Astrocyte (in vitro differentiated cells and primary cell): ENCODE results near the gene JPH3. TPM values are rescaled to one million over a fixed set of nuclear protein-coding genes. Genes with fewer than 3 reads are reported as not detected.
A peak's percentile ranks its signal among the peaks of the same experiment; 100 is the strongest.

ENCODE experiments used
- DNase-seq: peaks from one replicate; pipeline ENCODE4 v3.0.0-alpha.2; 2010; ENCODE audit warnings: low read depth
- FAIRE-seq: peaks from 2 replicates; lab custom pipeline; 2011; peaks lifted over from hg19 to GRCh38; lab: Jason Lieb, UNC
- H2AFZ ChIP-seq: 2 replicates; pipeline ENCODE4 v1.6.0; 2012; ENCODE audit warnings: low read depth, low read length, inconsistent platforms
- H3K27ac ChIP-seq: 2 replicates; pipeline ENCODE4 v1.5.1; 2011; ENCODE audit warnings: low read depth, low read length, inconsistent platforms
- H3K27me3 ChIP-seq: 2 replicates; pipeline ENCODE4 v1.6.0; 2011; ENCODE audit warnings: low read length, inconsistent platforms; ENCODE audit not compliant: insufficient read depth
- H3K36me3 ChIP-seq: 2 replicates; pipeline ENCODE4 v1.5.1; 2011; ENCODE audit warnings: low read length, inconsistent platforms; ENCODE audit not compliant: insufficient read depth
- H3K4me1 ChIP-seq: 2 replicates; pipeline ENCODE4 v1.5.1; 2011; ENCODE audit warnings: low read length, inconsistent platforms; ENCODE audit not compliant: insufficient read depth
- H3K4me2 ChIP-seq: 2 replicates; pipeline ENCODE4 v1.6.0; 2012; ENCODE audit warnings: low read length, inconsistent platforms
- H3K4me3 ChIP-seq: 2 replicates; pipeline ENCODE4 v1.5.1; 2011; ENCODE audit warnings: low read depth, mild to moderate bottlenecking, low read length, inconsistent platforms; ENCODE audit not compliant: insufficient read depth
- H3K79me2 ChIP-seq: 2 replicates; pipeline ENCODE4 v1.6.0; 2012; ENCODE audit warnings: mild to moderate bottlenecking, low read length, inconsistent platforms; ENCODE audit not compliant: insufficient read depth
- H3K9ac ChIP-seq: 2 replicates; pipeline ENCODE4 v1.6.0; 2012; ENCODE audit warnings: mild to moderate bottlenecking, low read length, inconsistent platforms
- H3K9me3 ChIP-seq: 2 replicates; pipeline ENCODE4 v1.5.1; 2012; ENCODE audit warnings: low read depth, mild to moderate bottlenecking, low read length, inconsistent platforms; ENCODE audit not compliant: insufficient read depth
- H4K20me1 ChIP-seq: 2 replicates; pipeline ENCODE4 v1.6.0; 2012; ENCODE audit warnings: low read length, inconsistent platforms; ENCODE audit not compliant: insufficient read depth
- H3K27ac Mint-ChIP-seq: one replicate; pipeline ENCODE4 v1.8.0; 2021; ENCODE audit warnings: mild to moderate bottlenecking, mixed read lengths; ENCODE audit not compliant: unreplicated experiment
- H3K27me3 Mint-ChIP-seq: one replicate; pipeline ENCODE4 v1.8.0; 2021; ENCODE audit warnings: low read depth, mixed read lengths; ENCODE audit not compliant: unreplicated experiment
- H3K36me3 Mint-ChIP-seq: one replicate; pipeline ENCODE4 v1.8.0; 2021; ENCODE audit warnings: low read depth, mixed read lengths; ENCODE audit not compliant: unreplicated experiment
- H3K4me1 Mint-ChIP-seq: one replicate; pipeline ENCODE4 v1.8.0; 2021; ENCODE audit warnings: low read depth, mixed read lengths; ENCODE audit not compliant: unreplicated experiment
- H3K4me3 Mint-ChIP-seq: one replicate; pipeline ENCODE4 v1.8.0; 2021; ENCODE audit warnings: mild to moderate bottlenecking, moderate library complexity, mixed read lengths; ENCODE audit not compliant: unreplicated experiment
- H3K9me3 Mint-ChIP-seq: one replicate; pipeline ENCODE4 v1.8.0; 2021; ENCODE audit warnings: mild to moderate bottlenecking, mixed read lengths; ENCODE audit not compliant: unreplicated experiment
- EZH2 ChIP-seq: IDR thresholded peaks from 2 replicates; pipeline ENCODE4 v1.6.1; 2012; ENCODE audit warnings: mild to moderate bottlenecking, low read length, inconsistent platforms; ENCODE audit not compliant: insufficient read depth
- total RNA-seq: library from RNA; stranded (reverse); gene quantifications from 2 replicates; pipeline ENCODE4 v1.2.1, GENCODE V29; 2021
- TF ChIP-seq, protein P1 (sequence below): IDR thresholded peaks from 2 replicates; pipeline ENCODE4 v1.5.1; 2011; ENCODE audit warnings: low read depth, mild to moderate bottlenecking, inconsistent platforms, low read length, moderate library complexity; ENCODE audit not compliant: insufficient read depth

JPH3 gene
- total RNA-seq, 1 donor from 2014 or later, result 8.6 TPM

DNA sequence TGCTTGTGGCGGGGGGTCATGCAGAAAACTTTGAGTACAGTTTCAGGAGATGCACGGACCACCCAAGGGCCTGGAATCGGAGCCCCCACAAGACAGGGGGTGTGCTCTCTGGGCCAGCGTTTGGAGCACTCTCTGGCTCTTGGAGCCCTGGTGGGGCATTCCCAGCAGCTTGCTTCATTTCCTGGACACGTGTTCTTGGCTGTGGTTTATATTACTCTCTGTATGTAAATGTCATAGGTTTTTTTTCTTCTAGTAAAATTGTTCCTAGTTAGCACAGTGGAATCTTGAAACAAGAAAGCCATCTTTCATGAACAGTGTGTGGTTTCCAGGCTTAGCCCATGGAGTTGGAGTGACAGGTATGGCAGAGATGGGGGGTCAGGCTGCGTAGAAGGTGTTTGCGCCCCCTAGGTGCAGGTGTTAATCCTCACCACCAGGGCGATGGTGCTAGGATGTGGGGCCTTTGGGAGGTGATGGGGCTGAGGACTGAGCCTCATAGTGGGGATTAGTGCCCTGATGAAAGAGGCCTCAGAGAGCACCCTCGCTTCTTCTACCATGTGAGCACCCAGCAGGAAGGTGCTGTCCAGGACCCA lies 79.8 kb downstream of the JPH3 start:
- FAIRE-seq (no peak), DNase-seq (peak; percentile 55)
- H3K4me2 ChIP-seq, result peak overlapping the region; percentile 52
- no peak overlapping the region for H3K27ac Mint-ChIP-seq
- H3K4me3 ChIP-seq, result no peak overlapping the region
- H3K9ac ChIP-seq, result no peak overlapping the region
- peaks cover 9% of the 10 kb centered on the region for H3K27me3 Mint-ChIP-seq
- no peaks in the 10 kb centered on the region for H3K36me3 ChIP-seq
- H3K4me3 Mint-ChIP-seq, result no peak overlapping the region
- H3K4me1 Mint-ChIP-seq, result peaks cover 3% of the 10 kb centered on the region
- H2AFZ ChIP-seq, result no peak overlapping the region
- H3K9me3 ChIP-seq, result no peaks in the 10 kb centered on the region
- no peak overlapping the region for H3K27ac ChIP-seq
- peaks cover 8% of the 10 kb centered on the region for H3K27me3 ChIP-seq
- H4K20me1 ChIP-seq, result no peaks in the 10 kb centered on the region
- H3K79me2 ChIP-seq, result no peaks in the 10 kb centered on the region
- no peaks in the 10 kb centered on the region for H3K36me3 Mint-ChIP-seq
- H3K4me1 ChIP-seq, result peaks cover 9% of the 10 kb centered on the region
- TF ChIP-seq EZH2, result no peak
- TF ChIP-seq, protein P1, sequence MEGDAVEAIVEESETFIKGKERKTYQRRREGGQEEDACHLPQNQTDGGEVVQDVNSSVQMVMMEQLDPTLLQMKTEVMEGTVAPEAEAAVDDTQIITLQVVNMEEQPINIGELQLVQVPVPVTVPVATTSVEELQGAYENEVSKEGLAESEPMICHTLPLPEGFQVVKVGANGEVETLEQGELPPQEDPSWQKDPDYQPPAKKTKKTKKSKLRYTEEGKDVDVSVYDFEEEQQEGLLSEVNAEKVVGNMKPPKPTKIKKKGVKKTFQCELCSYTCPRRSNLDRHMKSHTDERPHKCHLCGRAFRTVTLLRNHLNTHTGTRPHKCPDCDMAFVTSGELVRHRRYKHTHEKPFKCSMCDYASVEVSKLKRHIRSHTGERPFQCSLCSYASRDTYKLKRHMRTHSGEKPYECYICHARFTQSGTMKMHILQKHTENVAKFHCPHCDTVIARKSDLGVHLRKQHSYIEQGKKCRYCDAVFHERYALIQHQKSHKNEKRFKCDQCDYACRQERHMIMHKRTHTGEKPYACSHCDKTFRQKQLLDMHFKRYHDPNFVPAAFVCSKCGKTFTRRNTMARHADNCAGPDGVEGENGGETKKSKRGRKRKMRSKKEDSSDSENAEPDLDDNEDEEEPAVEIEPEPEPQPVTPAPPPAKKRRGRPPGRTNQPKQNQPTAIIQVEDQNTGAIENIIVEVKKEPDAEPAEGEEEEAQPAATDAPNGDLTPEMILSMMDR, result peak; percentile 27
- H3K9me3 Mint-ChIP-seq, result no peaks in the 10 kb centered on the region

DNA sequence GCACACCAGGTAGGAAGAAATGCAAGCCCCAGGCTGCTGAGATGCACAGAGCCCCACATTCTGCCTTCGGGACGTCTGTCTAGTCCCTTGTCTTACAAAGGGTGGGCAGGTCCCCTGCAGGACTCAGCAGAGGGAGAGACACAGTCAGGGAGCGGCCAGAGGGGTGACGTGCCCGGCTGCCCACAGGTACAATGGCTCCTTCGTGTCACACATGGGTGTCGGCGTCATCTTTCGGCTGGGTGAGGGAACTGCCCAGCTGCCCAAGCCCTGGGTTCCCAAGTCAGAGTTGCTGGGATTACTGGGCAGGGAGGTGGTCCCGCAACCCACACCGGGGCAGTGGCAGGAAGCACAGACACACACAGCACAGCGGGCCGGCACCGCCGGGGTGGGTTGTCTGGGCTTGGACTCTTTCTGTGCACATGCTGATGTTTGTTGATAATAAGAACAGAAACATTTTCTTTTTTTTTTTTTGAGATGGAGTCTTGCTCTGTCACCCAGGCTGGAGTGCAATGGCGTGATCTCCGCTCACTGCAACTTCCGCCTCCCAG lies 80.6 kb downstream of the JPH3 start:
- no peak for TF ChIP-seq EZH2
- TF ChIP-seq, protein P1, result no peak
- Histone ChIP-seq H4K20me1 (no peaks in the 10 kb centered on the region), H3K4me1 (peaks cover 9% of the 10 kb centered on the region), H2AFZ (no peak overlapping the region), H3K9ac (no peak overlapping the region), H3K4me2 (no peak overlapping the region), H3K36me3 (no peaks in the 10 kb centered on the region), H3K4me3 (no peak overlapping the region), H3K79me2 (no peaks in the 10 kb centered on the region), H3K27ac (no peak overlapping the region), H3K27me3 (peaks cover 3% of the 10 kb centered on the region), H3K9me3 (no peaks in the 10 kb centered on the region)
- no peaks in the 10 kb centered on the region for H3K9me3 Mint-ChIP-seq
- FAIRE-seq (no peak), DNase-seq (no peak)
- H3K27me3 Mint-ChIP-seq, result peaks cover 9% of the 10 kb centered on the region
- H3K27ac Mint-ChIP-seq, result no peak overlapping the region
- no peaks in the 10 kb centered on the region for H3K36me3 Mint-ChIP-seq
- H3K4me1 Mint-ChIP-seq, result peaks cover 3% of the 10 kb centered on the region
- H3K4me3 Mint-ChIP-seq, result no peak overlapping the region

DNA sequence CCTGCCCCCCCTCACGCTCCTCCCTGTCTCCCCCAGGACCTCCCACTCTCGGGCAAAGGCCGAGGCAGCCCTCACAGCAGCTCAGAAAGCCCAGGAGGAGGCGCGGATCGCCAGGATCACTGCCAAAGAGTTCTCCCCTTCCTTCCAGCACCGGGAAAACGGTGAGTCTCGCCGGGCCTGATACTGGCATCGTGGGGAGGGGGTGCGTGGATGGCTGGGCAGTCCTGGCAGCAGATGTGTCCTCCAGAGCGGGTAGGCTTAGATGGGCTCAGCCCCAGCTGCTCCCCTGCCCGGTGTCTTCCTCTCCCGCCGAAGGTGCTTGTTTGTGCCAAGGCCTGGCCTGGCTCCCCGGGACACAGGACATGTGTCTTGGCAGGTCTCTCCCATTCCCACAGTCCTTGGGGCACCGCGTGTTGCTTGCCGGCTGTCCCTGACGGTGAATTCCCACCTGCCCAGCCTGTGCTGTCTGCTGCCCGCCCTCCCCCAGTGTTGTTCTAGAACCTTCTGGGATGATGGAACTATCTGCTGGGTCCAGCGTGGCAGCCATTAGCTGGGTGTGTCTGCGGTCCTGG lies 81.9 kb downstream of the JPH3 start:
- no peaks in the 10 kb centered on the region for H3K36me3 Mint-ChIP-seq
- Histone ChIP-seq H3K27me3 (peaks cover 3% of the 10 kb centered on the region), H3K4me1 (peaks cover 9% of the 10 kb centered on the region), H2AFZ (no peak overlapping the region), H3K9ac (no peak overlapping the region), H3K79me2 (no peaks in the 10 kb centered on the region), H3K4me3 (no peak overlapping the region), H3K36me3 (no peaks in the 10 kb centered on the region), H3K27ac (no peak overlapping the region), H3K4me2 (no peak overlapping the region), H4K20me1 (no peaks in the 10 kb centered on the region), H3K9me3 (no peaks in the 10 kb centered on the region)
- H3K27ac Mint-ChIP-seq, result no peak overlapping the region
- DNase-seq (no peak), FAIRE-seq (no peak)
- H3K27me3 Mint-ChIP-seq, result peaks cover 4% of the 10 kb centered on the region
- H3K9me3 Mint-ChIP-seq, result no peaks in the 10 kb centered on the region
- H3K4me3 Mint-ChIP-seq, result no peak overlapping the region
- TF ChIP-seq, protein P1, result no peak
- no peak for TF ChIP-seq EZH2
- peaks cover 3% of the 10 kb centered on the region for H3K4me1 Mint-ChIP-seq
